DOHH2 (cell line): Measurements from ENCODE around the gene ARTN.

Experiments
- H3F3A ChIP-seq: fragments of 200-600 bp; sonication (generic), shearing (Covaris generic); 2 replicates; pipeline ENCODE4 v1.6.0; 2016; ENCODE audit warnings: antibody characterized with exemption, mild to moderate bottlenecking; ENCODE audit not compliant: control insufficient read depth, insufficient read depth
- H3K27ac ChIP-seq: fragments of 200-600 bp; sonication (generic); 2 replicates; pipeline ENCODE4 v1.5.1; 2014; ENCODE audit warnings: low read depth, mild to moderate bottlenecking, low read length, moderate library complexity
- H3K27me3 ChIP-seq: fragments of 200-600 bp; sonication (generic); 2 replicates; pipeline ENCODE4 v1.6.1; 2014; ENCODE audit warnings: mild to moderate bottlenecking, low read length, mixed read lengths; ENCODE audit not compliant: control insufficient read depth
- H3K36me3 ChIP-seq: fragments of 200-600 bp; sonication (generic); 2 replicates; pipeline ENCODE4 v1.6.1; 2014; ENCODE audit warnings: mild to moderate bottlenecking, low read length, moderate library complexity, mixed read lengths; ENCODE audit not compliant: control insufficient read depth
- H3K4me1 ChIP-seq: fragments of 200-600 bp; sonication (generic); 2 replicates; pipeline ENCODE4 v1.6.1; 2014; ENCODE audit warnings: mild to moderate bottlenecking, low read length, mixed read lengths; ENCODE audit not compliant: control insufficient read depth
- H3K4me2 ChIP-seq: fragments of 200-600 bp; sonication (generic); 2 replicates; pipeline ENCODE4 v1.6.0; 2014; ENCODE audit warnings: mild to moderate bottlenecking, low read length, moderate library complexity
- H3K4me3 ChIP-seq: fragments of 200-600 bp; sonication (generic); 2 replicates; pipeline ENCODE4 v1.5.1; 2014; ENCODE audit warnings: mild to moderate bottlenecking, low read length, mixed read lengths
- H3K79me2 ChIP-seq: fragments of 200-600 bp; sonication (generic); 2 replicates; pipeline ENCODE4 v1.6.1; 2014; ENCODE audit warnings: mild to moderate bottlenecking, low read length, mixed read lengths; ENCODE audit not compliant: control insufficient read depth
- H3K9me2 ChIP-seq: fragments of 200-600 bp; sonication (generic); replicated peaks from 2 replicates; pipeline ENCODE4 v1.6.1; 2014; ENCODE audit warnings: mild to moderate bottlenecking, low read length, mixed read lengths; ENCODE audit not compliant: control insufficient read depth
- H3K9me3 ChIP-seq: fragments of 200-600 bp; sonication (generic); 2 replicates; pipeline ENCODE4 v1.6.1; 2014; ENCODE audit warnings: antibody characterized with exemption, low read length, mixed read lengths; ENCODE audit not compliant: control insufficient read depth, insufficient read depth
- H4K20me1 ChIP-seq: fragments of 200-600 bp; sonication (generic); 2 replicates; pipeline ENCODE4 v1.6.0; 2014; ENCODE audit warnings: low read depth, mild to moderate bottlenecking, antibody characterized with exemption, low read length, moderate library complexity; ENCODE audit not compliant: control insufficient read depth, insufficient read depth
- EZH2phosphoT487 ChIP-seq: fragments of 200-600 bp; sonication (generic); IDR thresholded peaks from 2 replicates; pipeline ENCODE4 v1.6.1; 2017; ENCODE audit warnings: borderline replicate concordance, mild to moderate bottlenecking, antibody characterized with exemption, low read length, moderate library complexity, mixed read lengths
- TF ChIP-seq, protein P1 (sequence below): fragments of 200-600 bp; sonication (generic); IDR thresholded peaks from one replicate; pipeline ENCODE4 v1.5.1; 2014; ENCODE audit warnings: antibody characterized with exemption, mild to moderate bottlenecking, low read depth, low read length; ENCODE audit not compliant: poor library complexity, severe bottlenecking

The ARTN gene

GRCh38 chr1:43954036-43954435 lies 20.4 kb downstream of the ARTN start:
- peaks cover 40% of the 10 kb centered on the region for H3K36me3 ChIP-seq
- no peak overlapping the region for H3K4me3 ChIP-seq
- H4K20me1 ChIP-seq, result no peaks in the 10 kb centered on the region
- peaks cover 24% of the 10 kb centered on the region for H3K79me2 ChIP-seq
- no peaks in the 10 kb centered on the region for H3K9me2 ChIP-seq
- H3K4me1 ChIP-seq, result no peaks in the 10 kb centered on the region
- H3F3A ChIP-seq, result no peaks in the 10 kb centered on the region
- no peaks in the 10 kb centered on the region for H3K9me3 ChIP-seq
- TF ChIP-seq EZH2phosphoT487, result no peak
- TF ChIP-seq, protein P1, sequence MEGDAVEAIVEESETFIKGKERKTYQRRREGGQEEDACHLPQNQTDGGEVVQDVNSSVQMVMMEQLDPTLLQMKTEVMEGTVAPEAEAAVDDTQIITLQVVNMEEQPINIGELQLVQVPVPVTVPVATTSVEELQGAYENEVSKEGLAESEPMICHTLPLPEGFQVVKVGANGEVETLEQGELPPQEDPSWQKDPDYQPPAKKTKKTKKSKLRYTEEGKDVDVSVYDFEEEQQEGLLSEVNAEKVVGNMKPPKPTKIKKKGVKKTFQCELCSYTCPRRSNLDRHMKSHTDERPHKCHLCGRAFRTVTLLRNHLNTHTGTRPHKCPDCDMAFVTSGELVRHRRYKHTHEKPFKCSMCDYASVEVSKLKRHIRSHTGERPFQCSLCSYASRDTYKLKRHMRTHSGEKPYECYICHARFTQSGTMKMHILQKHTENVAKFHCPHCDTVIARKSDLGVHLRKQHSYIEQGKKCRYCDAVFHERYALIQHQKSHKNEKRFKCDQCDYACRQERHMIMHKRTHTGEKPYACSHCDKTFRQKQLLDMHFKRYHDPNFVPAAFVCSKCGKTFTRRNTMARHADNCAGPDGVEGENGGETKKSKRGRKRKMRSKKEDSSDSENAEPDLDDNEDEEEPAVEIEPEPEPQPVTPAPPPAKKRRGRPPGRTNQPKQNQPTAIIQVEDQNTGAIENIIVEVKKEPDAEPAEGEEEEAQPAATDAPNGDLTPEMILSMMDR, result no peak
- H3K27me3 ChIP-seq, result no peaks in the 10 kb centered on the region
- no peak overlapping the region for H3K4me2 ChIP-seq
- H3K27ac ChIP-seq, result no peak overlapping the region

DNA sequence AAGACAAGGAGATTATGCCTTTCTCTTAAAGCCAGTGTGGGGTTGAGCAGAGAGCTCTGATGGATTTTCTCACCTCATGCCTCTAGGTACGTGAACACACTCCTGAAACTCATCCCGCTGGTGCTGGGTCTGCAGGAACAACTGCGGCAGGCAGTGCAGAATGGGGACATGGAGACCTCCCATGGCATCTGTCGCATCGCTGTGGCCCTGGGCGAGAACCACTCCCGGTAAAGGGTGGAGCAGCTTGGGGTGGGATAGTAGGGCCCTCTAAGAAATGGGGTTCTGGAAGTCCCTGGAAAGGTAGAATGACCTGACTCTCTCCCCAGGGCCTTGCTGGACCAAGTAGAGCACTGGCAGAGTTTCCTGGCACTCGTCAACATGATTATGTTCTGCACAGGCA lies 22.6 kb downstream of the ARTN start:
- Histone ChIP-seq H3F3A (no peaks in the 10 kb centered on the region), H4K20me1 (no peaks in the 10 kb centered on the region), H3K9me2 (no peaks in the 10 kb centered on the region), H3K79me2 (peaks cover 19% of the 10 kb centered on the region), H3K27me3 (no peaks in the 10 kb centered on the region), H3K9me3 (no peaks in the 10 kb centered on the region), H3K4me1 (no peaks in the 10 kb centered on the region), H3K27ac (no peak overlapping the region), H3K4me2 (no peak overlapping the region), H3K4me3 (no peak overlapping the region), H3K36me3 (peaks cover 27% of the 10 kb centered on the region)
- no peak for TF ChIP-seq EZH2phosphoT487
- TF ChIP-seq, protein P1, result no peak

- peaks cover 12% of the 10 kb centered on the region for H3K79me2 ChIP-seq
- H3K9me2 ChIP-seq, result no peaks in the 10 kb centered on the region
- H3K4me3 ChIP-seq, result no peak overlapping the region
- no peaks in the 10 kb centered on the region for H3K9me3 ChIP-seq
- H3K4me1 ChIP-seq, result no peaks in the 10 kb centered on the region
- H4K20me1 ChIP-seq, result no peaks in the 10 kb centered on the region
- H3K27ac ChIP-seq, result no peak overlapping the region
- H3F3A ChIP-seq, result no peaks in the 10 kb centered on the region
- H3K36me3 ChIP-seq, result peaks cover 29% of the 10 kb centered on the region
- TF ChIP-seq EZH2phosphoT487, result no peak
- TF ChIP-seq, protein P1, result no peak
- no peak overlapping the region for H3K4me2 ChIP-seq
- H3K27me3 ChIP-seq, result no peaks in the 10 kb centered on the region
Observed at GRCh38 chr1:43957407-43958040, 23.9 kb downstream of the ARTN start.
